ENCODE measurements around the gene PLCD3.

DNA sequence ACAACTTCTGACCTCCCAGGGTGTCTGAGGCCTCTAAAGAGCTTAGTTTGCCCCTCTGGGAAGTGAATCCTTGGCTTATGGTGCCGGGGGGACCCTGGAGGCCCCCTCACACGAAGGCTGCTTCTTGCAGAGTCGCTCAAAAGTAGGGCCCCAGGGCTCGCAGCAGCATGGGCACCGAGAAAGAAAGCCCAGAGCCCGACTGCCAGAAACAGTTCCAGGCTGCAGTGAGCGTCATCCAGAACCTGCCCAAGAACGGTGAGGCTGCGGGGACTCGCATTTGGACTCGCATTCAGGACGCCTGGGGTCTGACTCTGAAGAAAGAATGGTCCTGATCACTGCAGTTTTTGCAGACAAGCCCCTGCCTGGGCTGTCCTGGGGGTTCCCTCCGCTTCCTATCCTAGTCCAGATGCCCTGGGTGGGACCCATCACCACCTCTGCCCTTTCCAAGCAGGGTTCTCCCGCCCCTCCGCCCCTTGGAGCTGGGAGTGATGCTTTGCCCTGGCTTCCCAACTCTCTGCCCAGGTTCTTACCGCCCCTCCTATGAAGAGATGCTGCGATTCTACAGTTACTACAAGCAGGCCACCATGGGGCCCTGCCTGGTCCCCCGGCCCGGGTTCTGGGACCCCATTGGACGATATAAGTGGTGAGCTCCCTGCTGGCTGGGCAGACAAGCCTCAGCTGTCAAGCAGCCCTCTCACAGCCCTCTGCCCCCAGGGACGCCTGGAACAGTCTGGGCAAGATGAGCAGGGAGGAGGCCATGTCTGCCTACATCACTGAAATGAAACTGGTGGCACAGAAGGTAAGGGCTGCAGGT lies 3.9 kb upstream of the PLCD3 start:
- TF ChIP-seq, protein P1, sequence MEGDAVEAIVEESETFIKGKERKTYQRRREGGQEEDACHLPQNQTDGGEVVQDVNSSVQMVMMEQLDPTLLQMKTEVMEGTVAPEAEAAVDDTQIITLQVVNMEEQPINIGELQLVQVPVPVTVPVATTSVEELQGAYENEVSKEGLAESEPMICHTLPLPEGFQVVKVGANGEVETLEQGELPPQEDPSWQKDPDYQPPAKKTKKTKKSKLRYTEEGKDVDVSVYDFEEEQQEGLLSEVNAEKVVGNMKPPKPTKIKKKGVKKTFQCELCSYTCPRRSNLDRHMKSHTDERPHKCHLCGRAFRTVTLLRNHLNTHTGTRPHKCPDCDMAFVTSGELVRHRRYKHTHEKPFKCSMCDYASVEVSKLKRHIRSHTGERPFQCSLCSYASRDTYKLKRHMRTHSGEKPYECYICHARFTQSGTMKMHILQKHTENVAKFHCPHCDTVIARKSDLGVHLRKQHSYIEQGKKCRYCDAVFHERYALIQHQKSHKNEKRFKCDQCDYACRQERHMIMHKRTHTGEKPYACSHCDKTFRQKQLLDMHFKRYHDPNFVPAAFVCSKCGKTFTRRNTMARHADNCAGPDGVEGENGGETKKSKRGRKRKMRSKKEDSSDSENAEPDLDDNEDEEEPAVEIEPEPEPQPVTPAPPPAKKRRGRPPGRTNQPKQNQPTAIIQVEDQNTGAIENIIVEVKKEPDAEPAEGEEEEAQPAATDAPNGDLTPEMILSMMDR (conservative IDR thresholded peaks at IDR 0.05; ENCODE audit: low read depth, low read length) = no peak
- TF ChIP-seq EZH2 (IDR thresholded peaks at IDR 0.05; ENCODE audit: low read length, unreplicated experiment) (no peak), EZH2phosphoT487 (IDR thresholded peaks at IDR 0.05; ENCODE audit: borderline replicate concordance, low read length) (no peak)

Data from PC-3 (cell line).